GM13976 (cell line): ENCODE results near the gene CCR5AS.

Experiments
- DNase-seq: peaks from one replicate; pipeline ENCODE4 v3.0.0; 2012; ENCODE audit warnings: low spot score
- CTCF ChIP-seq: IDR thresholded peaks from 2 replicates; pipeline ENCODE4 v1.5.1; 2012; ENCODE audit warnings: borderline replicate concordance, mild to moderate bottlenecking; ENCODE audit not compliant: insufficient read depth; ENCODE audit errors: extremely low read depth, missing control alignments, control extremely low read depth
- in situ Hi-C: fragments of 300-500 bp; cut with MboI; formaldehyde crosslinking; loops from one replicate; pipeline ENCODE4 v1.12.0; 2022; ENCODE audit warnings: low sequenced_read_pairs, mixed read lengths, inconsistent platforms; ENCODE audit not compliant: unreplicated experiment

Gene CCR5AS

GRCh38 chr3:46371519-46372340, 35.1 kb downstream of the CCR5AS start:
- DNase-seq: no peak
- no peak for TF ChIP-seq CTCF
- in situ Hi-C loops: loop anchor here (5.0 to 10.0 kb wide), 3 partner anchors 154 to 427 kb away; partner anchors contain the start of gene CXCR6

- in situ Hi-C loops: loop anchor here (5.0 to 10.0 kb wide), 3 partner anchors 154 to 426 kb away; partner anchors contain the start of gene CXCR6
- no peak for DNase-seq
- no peak for TF ChIP-seq CTCF
These were observed 35.9 kb downstream of the CCR5AS start, which contains the start of gene CCR5 for GRCh38 chr3:46370839-46371518. CCR5 (plus strand) TSS chr3:46370946; CDS start chr3:46372903, 1,957 bp downstream.

- in situ Hi-C loops: loop anchor here (5.0 to 10.0 kb wide), 4 partner anchors 95 to 425 kb away; partner anchors contain the start of gene CXCR6
- TF ChIP-seq CTCF: no peak
- DNase-seq: peak; percentile 36
These were observed 37.2 kb downstream of the CCR5AS start for GRCh38 chr3:46369675-46370132.

GRCh38 chr3:46369151-46369550, 37.7 kb downstream of the CCR5AS start:
- no peak for DNase-seq
- in situ Hi-C loops: loop anchor here (10.0 kb wide), 1 partner anchor 94 kb away; no protein-coding TSS in a partner anchor
- TF ChIP-seq CTCF: no peak

GRCh38 chr3:46368569-46368968, 38.3 kb downstream of the CCR5AS start:
- in situ Hi-C loops: loop anchor here (10.0 kb wide), 1 partner anchor 94 kb away; no protein-coding TSS in a partner anchor
- TF ChIP-seq CTCF: peak; percentile 42
- peak; percentile 54 for DNase-seq

GRCh38 chr3:46367811-46368210, 39.1 kb downstream of the CCR5AS start:
- TF ChIP-seq CTCF: no peak
- in situ Hi-C loops: loop anchor here (10.0 kb wide), 1 partner anchor 93 kb away; no protein-coding TSS in a partner anchor
- DNase-seq: no peak
